HT-29 (cell line): ENCODE data around the gene GFM1. TPM values are rescaled to one million over a fixed set of nuclear protein-coding genes. Genes with fewer than 3 reads are reported as not detected.

ENCODE experiments used
- DNase-seq: peaks from one replicate; pipeline ENCODE4 v3.0.0-alpha.2; 2015; ENCODE audit warnings: low spot score
- total RNA-seq: library from RNA; depleted of rRNA; stranded (reverse); fragments of >200 nt; shearing (Covaris generic); gene quantifications from 2 replicates; pipeline ENCODE4 v1.2.3, GENCODE V29; 2014; rRNA removed

GFM1 gene
- total RNA-seq, result 28.2 and 30.9 TPM in 2 replicates

DNA sequence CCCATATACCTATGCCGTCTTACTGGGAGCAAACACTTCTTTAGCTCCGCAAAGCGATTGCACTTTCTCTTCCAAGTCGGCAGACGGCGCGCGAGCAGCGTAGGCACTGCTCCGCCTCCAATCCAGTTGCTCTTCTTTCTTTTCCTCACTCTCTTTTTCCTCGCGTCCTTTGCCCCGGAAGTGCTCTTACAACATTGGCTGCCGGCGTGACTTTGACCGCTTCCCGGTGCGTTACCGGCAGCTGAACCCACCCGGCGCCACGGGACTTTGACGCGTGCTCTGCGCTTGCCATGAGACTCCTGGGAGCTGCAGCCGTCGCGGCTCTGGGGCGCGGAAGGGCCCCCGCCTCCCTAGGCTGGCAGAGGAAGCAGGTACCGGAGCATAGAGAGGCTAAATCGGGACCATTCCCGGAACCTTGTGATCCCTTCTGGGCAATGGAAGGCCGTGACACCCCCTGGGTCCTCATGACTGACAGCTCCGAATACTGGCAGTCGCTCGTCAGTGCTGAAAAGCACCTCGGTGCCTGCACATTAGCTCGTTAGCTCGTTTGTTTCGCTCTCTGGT lies at the start of gene GFM1:
GFM1 (plus strand) TSS at position 183 of the 564 bp plus-strand sequence; CDS start at position 291, 108 bp downstream.
- DNase-seq, result peak; percentile 98

DNA sequence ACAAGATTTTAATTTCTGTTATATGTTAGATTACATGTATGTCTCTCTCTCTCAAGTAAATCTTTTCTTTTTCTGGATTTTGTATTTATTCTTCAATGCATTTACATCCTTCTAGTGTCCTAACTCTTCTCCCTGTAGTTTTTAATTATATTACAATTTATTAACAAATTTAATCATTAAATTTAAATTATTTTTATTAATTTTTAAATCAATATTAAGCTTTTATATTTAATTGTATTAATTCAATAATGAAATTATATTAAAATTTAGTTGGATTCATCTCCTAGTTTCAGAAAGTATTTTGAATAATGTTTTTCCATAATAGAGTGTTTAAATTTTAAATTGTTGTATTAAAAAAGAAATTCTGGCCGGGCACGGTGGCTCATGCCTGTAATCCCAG lies 43.5 kb upstream of the GFM1 start:
- no peak for DNase-seq

DNA sequence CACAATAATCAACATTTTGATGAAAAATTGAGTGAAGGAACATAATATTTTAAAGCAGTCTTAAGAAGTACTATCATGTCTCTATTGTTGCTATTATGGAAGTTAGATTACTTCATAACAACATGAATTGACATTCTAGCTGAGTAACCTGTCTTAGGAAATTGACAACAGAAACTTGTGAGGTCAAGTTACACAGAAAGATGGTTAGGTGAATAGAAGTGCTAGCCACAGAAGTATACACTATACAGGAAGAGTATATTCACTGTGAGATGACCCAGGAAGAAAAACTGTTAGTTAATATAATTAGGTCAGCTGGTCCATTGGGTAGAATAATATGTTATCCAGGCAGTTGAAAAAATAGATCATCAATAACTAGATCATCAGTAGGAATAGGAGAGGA lies 42.1 kb upstream of the GFM1 start:
- DNase-seq, result no peak

DNA sequence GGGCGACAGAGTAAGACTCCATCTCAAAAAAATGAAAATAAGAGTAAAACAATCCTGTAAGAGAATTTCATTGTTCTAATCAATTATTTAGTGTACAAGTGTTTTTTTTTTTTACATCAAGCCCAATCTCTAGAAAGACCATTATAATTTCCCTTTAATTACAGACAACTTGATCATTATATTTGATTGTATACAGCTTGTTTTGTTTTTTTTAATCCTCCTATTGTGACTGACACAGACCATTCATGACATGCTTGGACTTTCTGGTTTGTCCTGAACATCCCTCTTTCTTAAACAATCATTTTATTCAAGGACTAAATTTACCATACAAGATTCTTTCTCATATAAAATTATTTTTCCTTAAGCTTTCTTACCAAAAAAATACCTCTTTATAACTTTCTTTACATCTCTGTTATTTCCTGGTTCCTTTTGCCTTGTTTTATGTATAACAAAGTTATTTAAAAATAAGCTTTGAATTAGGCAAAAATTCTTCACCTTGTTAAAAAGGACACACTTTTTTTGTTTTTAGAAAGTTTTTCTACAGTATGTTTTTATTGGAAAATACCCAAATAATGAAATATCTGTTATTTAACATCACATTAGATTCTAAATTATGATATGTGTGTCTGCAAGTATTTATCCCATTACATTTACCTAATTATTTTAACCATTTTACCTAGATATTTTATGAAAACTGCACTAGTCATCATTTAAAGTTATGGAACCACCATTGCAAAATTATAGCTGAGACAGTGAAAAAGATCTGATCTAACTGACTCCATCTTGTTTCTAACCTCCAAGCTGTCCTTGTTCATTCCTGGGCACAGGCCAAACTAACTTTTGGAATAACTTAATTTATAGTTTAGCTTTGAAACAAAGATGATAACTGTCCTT lies 26.1 kb upstream of the GFM1 start:
- no peak for DNase-seq

DNA sequence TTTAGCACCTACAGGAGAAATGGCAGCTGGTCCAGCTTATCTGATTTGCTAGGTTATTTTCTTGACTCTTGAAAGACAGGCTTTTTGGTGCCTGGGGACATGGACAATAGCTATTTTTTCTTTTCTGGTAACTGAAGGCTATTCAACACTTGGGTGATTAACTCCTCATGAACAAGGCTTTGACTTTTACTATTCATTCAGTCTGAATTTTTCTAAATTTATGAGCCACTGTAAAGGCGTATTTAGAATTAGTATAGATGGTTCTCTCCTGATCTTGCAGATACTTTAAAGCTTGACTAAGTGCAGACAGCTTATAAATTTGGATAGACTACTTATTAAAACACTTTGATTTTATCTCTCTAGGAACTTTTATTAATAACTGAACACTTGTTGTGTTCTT lies 18.4 kb upstream of the GFM1 start:
- no peak for DNase-seq

DNA sequence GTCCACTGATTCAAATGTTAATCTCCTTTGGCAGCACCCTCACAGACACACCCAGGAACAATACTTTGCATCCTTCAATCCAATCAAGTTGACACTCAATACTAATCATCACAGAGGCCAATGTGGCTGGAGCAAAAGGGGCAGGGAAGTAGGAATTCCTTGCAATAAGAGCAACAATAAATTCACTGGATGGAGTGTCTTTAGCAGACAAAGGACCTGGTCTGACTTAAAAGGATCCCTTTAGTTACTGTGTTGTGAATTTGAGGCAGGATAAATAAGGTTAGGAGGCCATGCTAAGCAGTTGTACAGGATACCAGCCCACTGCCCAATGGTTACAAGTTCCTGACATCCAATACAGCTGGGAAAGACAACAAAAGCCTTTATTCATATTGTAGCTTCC lies 12.3 kb upstream of the GFM1 start:
- DNase-seq, result no peak

DNA sequence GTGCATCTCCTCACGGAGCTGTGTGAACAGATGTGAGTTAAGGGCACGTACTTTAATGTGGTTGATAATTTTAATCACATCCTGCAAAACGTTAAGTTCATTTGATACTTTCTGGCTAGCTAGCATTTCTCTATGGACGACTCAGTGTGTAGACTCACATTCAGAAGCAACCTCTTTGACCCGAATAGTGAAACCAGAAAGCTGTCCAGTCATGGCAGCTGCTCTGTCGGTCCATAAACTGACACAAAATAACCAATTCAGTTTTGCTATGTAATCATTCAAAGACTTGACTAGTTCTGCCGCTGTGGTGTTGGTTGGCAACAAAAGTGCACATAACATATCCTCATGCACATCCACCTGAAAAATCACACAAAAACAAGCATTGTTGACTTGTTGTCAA lies 3.7 kb upstream of the GFM1 start:
- DNase-seq, result no peak

DNA sequence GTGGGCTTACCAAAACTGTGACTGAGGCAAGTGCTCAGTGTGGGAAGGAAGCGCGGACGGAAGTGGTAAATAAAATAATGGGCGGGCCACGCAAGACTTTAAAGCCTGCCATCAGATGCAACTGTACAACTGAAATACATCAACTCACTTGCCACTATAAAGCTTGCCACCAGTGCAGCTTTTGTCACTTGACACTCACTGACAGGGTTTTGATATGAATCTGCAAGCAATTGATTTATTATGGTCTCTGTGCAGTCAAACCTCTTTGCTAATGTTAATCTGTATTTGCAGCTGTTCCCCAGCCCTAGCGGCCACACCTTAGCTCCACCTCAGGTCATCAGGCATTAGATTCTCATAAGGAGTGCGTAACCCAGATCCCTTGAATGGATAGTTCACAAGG lies 2.3 kb upstream of the GFM1 start:
- no peak for DNase-seq

DNA sequence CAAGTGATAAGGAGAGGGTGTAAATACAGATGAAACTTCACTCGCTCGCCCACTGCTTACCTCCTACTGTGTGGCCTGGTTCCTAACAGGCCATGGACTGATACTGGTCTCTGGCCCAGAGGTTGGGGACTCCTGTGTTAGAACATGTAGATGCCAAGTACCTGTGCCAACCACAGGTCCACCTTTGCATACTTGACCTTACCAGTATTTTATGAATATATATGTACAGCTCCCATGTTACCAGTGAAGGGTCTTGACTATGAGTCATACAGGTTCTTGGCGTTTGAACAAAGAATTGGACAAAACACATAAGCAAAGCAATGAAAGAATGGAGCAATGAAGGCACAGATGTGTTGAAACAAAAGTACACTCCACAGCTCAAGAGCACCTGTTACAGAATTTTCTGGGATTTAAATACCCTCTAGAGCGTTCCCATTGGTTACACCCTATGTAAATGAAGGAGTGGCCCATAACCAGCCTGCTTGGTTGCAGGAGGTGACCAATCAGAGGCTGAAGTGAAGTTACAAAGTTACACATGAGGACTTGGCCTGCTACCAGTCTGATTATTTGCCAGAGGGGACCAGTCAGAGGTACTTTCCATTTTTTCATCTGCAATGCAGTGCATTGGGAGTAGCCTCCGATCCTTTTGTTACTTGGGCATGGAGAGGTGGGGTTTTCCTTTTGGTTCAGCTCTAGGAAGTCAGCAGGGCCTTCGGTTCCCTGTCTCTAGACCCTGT lies 1.7 kb upstream of the GFM1 start:
- no peak for DNase-seq

DNA sequence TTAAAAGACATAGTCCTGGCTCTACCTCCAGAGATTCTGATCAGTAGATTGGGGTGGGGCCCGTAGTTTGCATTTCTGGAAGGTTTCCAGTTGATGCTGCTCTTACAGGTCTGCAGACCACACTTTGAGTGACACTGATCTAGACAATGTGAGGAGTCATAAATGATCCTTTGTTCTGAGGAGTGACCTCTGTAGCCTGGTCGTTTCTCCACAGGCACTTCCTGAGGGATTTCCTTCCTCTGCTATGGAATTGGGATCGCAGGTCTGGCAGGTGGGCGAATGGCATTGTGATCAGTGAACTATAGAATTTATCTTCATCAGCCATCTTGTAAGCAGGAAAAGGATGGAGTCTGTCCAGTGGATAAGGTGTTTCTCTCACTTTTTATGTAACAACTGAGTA lies 5.5 kb downstream of the GFM1 start:
- DNase-seq, result no peak

DNA sequence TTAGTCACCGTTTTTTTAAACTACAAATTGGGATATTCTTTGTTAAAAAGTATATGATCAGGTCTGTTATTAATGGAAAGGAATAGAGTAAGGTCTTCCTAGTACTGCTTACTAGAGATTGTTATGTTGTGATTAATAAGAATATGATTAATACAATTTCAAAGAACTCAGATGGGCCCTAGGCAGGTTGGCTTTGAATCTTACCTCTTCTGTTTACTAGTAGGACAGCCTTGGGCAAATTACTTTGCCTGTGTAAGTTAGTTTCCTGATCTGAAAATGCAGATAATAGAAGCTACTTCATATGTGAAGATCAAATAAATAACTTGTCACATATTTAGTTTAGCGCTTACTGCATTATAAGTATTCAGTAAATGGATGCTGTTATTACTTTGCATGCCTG lies 6.9 kb downstream of the GFM1 start:
- DNase-seq, result no peak

DNA sequence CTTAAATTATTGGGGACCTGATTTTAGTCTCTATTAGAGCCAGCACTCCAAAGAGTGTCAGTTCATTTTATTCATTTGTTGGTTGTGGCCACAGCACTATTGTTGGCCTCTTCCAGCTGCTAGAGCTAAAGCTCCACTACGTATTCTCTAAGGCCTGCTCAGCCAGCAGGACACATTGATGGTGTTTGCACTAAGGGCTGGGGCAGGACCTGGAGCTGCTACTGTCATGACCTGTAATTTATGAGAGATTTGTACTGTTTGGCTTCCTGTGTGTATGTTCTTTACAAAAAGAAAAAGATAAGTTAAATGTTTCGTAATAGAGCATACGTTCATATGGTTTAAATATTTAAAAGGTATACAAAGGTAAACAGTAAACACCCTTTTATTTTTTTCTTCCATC lies 8.1 kb downstream of the GFM1 start:
- DNase-seq, result no peak

DNA sequence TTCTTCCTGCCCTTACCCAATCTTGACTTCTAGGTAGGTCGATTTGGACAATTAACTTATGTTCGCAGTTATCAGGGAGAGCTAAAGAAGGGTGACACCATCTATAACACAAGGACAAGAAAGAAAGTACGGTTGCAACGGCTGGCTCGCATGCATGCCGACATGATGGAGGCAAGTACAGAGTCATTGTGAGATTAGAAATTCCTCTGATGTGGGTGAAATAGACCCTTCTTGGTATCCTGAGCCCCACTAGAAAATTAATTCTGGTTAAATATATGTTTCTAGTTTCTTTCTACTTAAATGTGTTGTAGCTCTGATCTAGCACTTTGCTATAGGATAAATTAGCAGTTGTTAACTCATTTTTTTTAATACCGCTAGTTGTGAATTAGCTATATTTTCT lies 14.6 kb downstream of the GFM1 start:
- no peak for DNase-seq

DNA sequence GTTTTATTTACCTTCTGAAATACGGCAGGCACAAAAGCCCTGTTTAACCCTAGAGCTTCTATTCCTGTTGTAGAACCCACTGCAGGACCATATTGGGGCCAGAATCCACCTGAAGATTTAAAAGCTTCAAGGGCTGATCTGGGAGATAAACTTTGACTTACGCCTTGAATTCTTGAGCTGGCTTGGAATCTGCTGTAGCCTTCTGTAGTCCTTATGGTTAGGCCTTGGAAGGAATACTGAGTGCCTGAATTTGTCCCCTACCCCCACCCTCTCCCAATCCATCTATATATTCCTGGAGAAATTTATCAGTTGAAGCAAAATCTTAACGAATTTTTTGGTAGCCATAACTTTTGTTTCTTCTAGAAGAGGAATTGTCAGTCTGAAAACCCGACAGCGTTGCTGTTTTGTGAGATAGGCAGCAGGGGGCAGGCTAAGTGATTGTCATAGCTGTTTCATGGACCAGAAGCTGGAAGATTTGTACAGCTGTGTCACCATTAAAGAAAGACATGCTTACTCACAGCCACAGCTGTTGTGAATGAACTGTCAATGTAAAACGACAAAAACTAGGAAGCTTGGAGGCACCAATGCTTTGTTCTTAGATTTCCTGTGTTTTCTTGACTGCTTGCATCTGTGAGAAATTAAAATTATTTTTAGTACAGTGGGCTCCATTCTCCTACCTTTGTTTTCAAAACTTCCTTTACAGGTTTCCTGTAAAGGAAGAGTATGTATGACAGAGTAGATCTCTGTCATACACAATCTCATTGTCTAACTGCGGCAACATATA lies 15.3 kb downstream of the GFM1 start:
- peak; percentile 69 for DNase-seq

DNA sequence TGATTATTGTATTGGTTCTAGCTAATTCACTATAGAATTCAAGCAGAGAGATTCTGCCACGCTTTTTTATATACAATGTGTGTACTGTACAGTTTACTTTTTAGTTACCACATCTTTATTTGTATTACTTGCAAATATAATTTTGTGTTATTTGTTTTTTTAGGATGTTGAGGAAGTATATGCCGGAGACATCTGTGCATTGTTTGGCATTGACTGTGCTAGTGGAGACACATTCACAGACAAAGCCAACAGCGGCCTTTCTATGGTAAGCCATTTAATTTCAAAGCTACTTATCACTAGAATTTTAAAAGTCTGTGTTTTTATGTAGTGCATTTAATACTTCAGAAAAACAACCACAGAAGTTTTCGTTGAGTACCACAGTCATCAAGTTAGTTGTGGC lies 16.4 kb downstream of the GFM1 start:
- DNase-seq, result no peak

DNA sequence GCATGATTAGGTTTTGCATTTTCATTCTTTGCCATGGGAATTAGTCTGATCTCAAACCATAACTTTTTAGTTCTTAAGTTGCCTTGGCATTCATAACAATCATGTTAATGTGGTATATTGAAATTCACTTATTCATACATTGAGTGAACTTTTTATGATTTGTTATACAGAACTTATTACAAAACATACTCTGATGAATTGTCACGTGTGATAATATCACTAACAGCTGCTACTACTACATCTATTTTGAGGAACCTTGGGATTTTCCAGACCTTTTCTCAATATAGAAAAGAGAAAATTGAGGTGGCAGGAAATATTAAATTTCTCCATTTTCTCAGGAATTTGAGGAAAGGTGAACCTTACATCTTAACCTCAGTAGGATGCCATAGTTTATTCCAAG lies 18.9 kb downstream of the GFM1 start:
- DNase-seq, result no peak

DNA sequence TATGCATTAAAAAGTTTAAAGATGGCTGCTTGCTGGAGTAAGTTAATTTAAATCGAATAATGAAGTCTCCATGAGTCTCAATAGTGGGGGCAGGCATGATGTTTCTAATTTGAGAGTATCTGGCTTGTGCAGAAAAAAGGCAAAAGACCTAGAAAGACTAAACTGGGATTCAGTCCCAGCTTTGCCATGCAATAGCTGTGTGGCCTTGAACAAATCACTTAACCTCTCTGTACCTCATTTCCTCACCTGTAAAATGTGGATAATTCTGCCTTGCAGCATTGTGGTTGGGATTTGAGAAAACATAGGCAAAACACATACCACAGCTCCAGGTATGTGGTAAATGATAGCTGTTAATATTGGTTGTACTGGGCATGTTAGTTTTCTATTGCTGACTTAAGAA lies 19.5 kb downstream of the GFM1 start:
- no peak for DNase-seq

DNA sequence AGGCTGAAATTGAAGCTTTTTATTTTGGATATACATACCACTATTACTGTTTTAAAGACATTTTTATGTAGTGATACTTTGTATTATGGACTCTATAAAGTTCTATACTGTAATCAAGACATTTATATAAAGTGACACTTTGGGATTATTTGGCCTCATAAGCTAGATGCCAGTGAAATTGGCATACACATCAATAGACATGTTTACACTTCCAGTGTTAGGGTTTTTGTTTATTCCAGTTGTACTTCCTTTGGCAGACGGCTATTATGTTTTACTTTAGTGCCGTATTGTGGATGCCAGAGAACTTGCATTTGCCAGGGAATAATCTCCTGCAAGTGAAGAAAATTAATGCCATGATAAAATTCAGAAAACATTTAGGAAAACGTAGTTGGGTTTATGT lies 22.1 kb downstream of the GFM1 start:
- no peak for DNase-seq

DNA sequence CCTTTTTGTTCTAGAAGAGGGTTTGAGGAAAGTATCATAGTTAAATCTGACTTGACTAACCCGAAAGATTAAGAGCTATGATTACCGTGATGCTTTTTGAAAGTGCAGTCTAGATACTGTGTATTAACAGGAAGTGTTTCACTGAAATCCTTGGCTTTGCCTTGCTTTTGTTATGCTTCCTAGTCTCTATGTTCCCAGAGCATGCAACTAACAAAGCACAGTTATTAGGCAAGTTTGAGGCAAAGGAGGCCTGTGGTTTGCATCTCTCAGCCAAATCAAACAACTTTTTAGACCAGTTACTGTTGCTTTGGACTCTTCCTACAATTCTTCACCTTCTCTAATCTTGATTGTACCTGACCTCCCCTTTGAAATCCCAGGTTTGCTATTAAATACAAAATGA lies 24.2 kb downstream of the GFM1 start:
- no peak for DNase-seq

DNA sequence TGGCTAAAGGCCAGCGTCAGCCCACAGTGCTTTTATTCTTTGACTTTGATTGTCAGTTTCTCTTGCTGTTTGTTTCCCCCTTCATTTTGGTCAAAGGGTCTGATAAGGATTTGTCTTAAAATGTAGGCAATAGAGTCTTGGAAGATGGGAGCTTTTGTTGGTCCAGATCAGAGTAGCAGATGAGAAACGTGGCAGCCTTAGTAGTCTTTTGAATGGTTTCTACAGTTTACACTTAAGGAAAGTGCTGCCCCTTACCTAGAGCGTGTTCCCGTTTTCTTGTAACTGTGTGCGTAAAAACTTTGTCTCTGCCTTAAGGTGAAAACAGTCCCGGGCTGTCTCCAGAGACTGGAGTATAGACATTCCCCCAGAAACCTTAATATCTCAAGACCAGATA lies 27.5 kb downstream of the GFM1 start:
- DNase-seq, result no peak

DNA sequence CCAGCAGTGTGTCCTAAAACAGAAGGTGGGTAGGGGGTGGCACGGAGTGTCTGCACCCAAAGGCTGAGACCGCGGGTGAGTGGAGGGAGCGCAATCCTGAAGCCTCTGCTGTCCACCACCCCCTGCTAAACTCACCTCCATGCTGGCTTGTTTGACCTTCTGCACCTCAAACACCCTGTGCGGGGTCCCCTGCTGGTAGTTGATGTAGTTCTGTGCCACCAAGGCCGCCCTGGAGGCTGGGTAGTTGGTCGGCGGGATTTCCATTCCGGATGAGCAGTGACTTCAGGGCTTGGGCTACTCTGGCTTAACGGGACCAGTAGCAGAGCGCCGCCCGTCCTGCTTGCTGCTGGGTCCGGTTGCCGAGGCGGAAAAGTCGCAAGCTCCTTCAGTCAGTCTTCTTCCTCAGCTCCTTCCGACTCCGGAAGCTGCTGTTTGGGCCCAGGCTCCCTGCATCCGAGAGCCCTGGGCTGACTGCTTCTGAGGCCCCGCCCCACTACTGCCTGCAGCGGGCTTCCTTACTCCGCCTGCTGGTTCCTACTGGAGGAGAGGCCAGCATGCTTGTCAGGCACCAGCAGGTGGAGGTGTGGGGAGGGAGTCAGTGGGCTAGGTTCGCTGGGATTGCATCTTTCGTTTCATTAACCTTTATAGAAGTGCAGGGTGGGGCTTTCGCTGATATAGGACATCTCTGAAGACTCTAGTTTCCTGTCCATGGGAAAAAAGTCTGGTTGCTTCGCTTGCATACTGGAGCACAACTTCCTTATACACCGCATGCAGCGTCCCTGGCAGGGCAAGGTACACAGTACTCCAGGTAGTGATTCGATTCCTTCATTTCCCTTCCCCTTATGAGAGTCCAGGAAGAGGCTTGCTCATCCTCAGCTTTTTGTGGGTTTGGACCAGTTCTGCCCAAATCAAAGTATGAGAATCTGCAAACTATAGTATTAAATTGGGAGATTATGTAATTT lies 28.2 kb downstream of the GFM1 start, which contains the start of gene LXN:
LXN (minus strand) TSS at position 434 of the 962 bp plus-strand sequence; CDS start at position 264, 170 bp downstream.
- peak; percentile 93 for DNase-seq
